Heart right ventricle (tissue), 16 donors: Measurements from ENCODE around the gene AKR1C1. TPM values are rescaled to one million over a fixed set of nuclear protein-coding genes. Genes with fewer than 3 reads are reported as not detected.
A peak's percentile ranks its signal among the peaks of the same experiment; 100 is the strongest.
"Not testable (repeated sequence)": the region's sequence is repeated elsewhere in the genome, so short reads cannot be mapped to it uniquely, and the experiment has no call there.

Experiments
- ATAC-seq, 8 donors: fragments of 200-7000 bp; cut with Tn5 transposase; one replicate each; pipeline ENCODE4 v1.9.1; 2020; ENCODE audit warnings: mild to moderate bottlenecking in 8 of 8, moderate library complexity in 8 of 8, moderate number of reproducible peaks in 1 of 8
- DNase-seq, 2 donors: peaks; one replicate each; pipeline ENCODE4 v3.0.0-alpha.2; 2020
- H3K27ac ChIP-seq, 10 donors: fragments of 200-600 bp; sonication (generic) in 2 of 10; one replicate each; pipeline versions ENCODE4 v1.5.0 to v1.8.0; 2020 to 2022; ENCODE audit warnings: mild to moderate bottlenecking in 3 of 10
- H3K27me3 ChIP-seq, 7 donors: fragments of 200-600 bp; one replicate each; pipeline ENCODE4 v1.8.0; 2021 to 2022; ENCODE audit warnings: mild to moderate bottlenecking in 2 of 7
- H3K36me3 ChIP-seq, 9 donors: fragments of 200-600 bp; sonication (generic) in 1 of 9; one replicate each; pipeline versions ENCODE4 v1.5.0 to v1.8.0; 2020 to 2022; ENCODE audit warnings: mild to moderate bottlenecking in 2 of 9
- H3K4me1 ChIP-seq, 9 donors: fragments of 200-600 bp; sonication (generic) in 1 of 9; one replicate each; pipeline versions ENCODE4 v1.5.0 to v1.8.0; 2020 to 2022; ENCODE audit warnings: mild to moderate bottlenecking in 4 of 9
- H3K4me3 ChIP-seq, 10 donors: fragments of 200-600 bp; sonication (generic) in 2 of 10; one replicate each; pipeline versions ENCODE4 v1.5.0 to v1.8.0; 2020 to 2022; ENCODE audit warnings: mild to moderate bottlenecking in 7 of 10, moderate library complexity in 2 of 10
- H3K9me3 ChIP-seq, 11 donors: fragments of 200-600 bp in 10 of 11; sonication (generic) in 2 of 11; one replicate each; pipeline versions ENCODE4 v1.5.0 to v1.8.0; 2013 to 2022; ENCODE audit warnings: mild to moderate bottlenecking in 2 of 11, control low read depth in 1 of 11, moderate library complexity in 1 of 11
- CTCF ChIP-seq, 9 donors: fragments of 200-600 bp; sonication (generic) in 2 of 9; IDR thresholded peaks; one replicate each; pipeline versions ENCODE4 v1.5.0 to v1.8.0; 2021 to 2022; ENCODE audit warnings: antibody characterized with exemption in 9 of 9, mild to moderate bottlenecking in 5 of 9, moderate library complexity in 1 of 9
- WGBS, 2 donors: extraction: QIAGEN DNeasy Blood & Tissue Kit; methylation state at CpG; one replicate each; pipeline ENCODE4 v1.1.7; 2013; ENCODE audit warnings: inconsistent platforms in 1 of 2; 5-methylcytosine and 5-hydroxymethylcytosine counted together
- intact Hi-C, 10 donors: fragments of 100-400 bp; cut with DNase I; formaldehyde crosslinking; loops; one replicate each; pipeline versions ENCODE4 v1.11.1 to v1.14.2; 2022
- polyA plus RNA-seq, 2 donors: library from polyadenylated mRNA; stranded (reverse); fragments of 200-250 nt; gene quantifications; one replicate each; pipeline ENCODE4 v1.2.3, GENCODE V29; 2013
- total RNA-seq, 10 donors: library from RNA; stranded (reverse); fragmentation: NEBNext Ultra II Directional in 3 of 10; extraction: Animal tissue kit (Norgen Biotek cat#: 25700) in 3 of 10; gene quantifications; one replicate each; pipeline versions ENCODE4 v1.2.1 to v1.2.4, GENCODE V29; 2021 to 2023
- donor health status: Arrhythmogenic right ventricular cardiomyopathy.
- donor health status: ischemic (EF 13 %, LVEDD 7.1; RV severe dilation, severe dysfunction).
- donor health status: healthy with polysubstance abuse.
- donor health status: DM: no; HTN: yes; CAD: no.
- donor health status: DM: no; HTN: no; CAD: no.
- donor health status: ischemic (EF 25% LVEDD 6.9; RV normal size, moderate dysfunction).
- donor health status: ischemic (EF 25% LVEDD 5.7; RV mildly dilated, moderate dysfunction).
- donor health status: healthy.
- donor health status: DM: yes; HTN: yes; CAD: no.
- donor health status: Ischemic cardiomyopathy.
- donor health status: ischemic (EF 35%, LVEDD 5.7; RV mildly dilated, moderate dysfunction).
- donor health status: nonischemic (EF 11% LVEDD 7.7; RV severe dilation, severe dysfunction).
- donor health status: DM: yes; HTN: yes; CAD: no.
- donor health status: PGD.
- donor health status: ischemic (EF 29% LVEDD 5.4; RV normal size, mild dysfunction).
- donor health status: nonischemic (EF 23%, LVEDD 6.1; RV moderate dilation, normal function).

AKR1C1 gene
- total and polyA plus RNA-seq, 12 donors, result 6.6 to 131 (median 15.5) TPM

DNA sequence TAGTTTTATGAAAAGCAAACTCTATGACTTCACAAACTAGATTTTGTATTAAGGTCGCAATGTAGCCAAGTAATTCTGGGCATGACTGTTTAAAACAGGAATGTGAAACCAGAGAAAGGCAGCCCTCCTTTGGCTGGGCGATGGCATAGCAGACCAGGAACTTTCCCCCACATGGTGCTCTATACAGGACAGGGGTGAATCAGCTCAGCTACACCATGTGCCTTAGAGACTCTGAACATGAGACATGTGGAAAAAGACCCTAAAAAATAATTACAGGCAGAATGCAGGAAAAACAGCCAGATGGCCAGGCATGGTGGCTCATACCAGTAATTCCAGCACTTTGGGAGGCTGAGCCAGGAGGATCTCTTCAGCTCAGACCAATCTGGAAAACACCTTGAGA is 20.3 kb upstream of the AKR1C1 start:
- not testable (repeated sequence) for H3K4me3 ChIP-seq, H3K9me3 ChIP-seq, H3K36me3 ChIP-seq, DNase-seq, H3K27me3 ChIP-seq
- H3K27ac ChIP-seq, result peak overlapping the region in 8 of 10 donors; percentile 9 to 78 (median 59)
- peak in 4 of 9 donors; percentile 6 to 34 (median 15) for TF ChIP-seq CTCF (IDR thresholded peaks at IDR 0.05)
- peaks cover 0 to 49% (median 21%) of the 10 kb centered on the region in 9 donors for H3K4me1 ChIP-seq
- intact Hi-C loops, result loop anchor here in 1 of 10 donors (5.0 kb wide), 1 partner anchor 91 kb away; no protein-coding TSS in a partner anchor
- 60 to 80% methylated on average over 2 of the region's 2 CpGs for WGBS, 2 donors
- peak; percentile 56 to 83 (median 75) for ATAC-seq

- H3K27me3 ChIP-seq, H3K4me3 ChIP-seq, H3K9me3 ChIP-seq, ATAC-seq, H3K36me3 ChIP-seq, DNase-seq: not testable (repeated sequence)
- intact Hi-C loops, result loop anchor here in 1 of 10 donors (5.0 kb wide), 1 partner anchor 91 kb away; no protein-coding TSS in a partner anchor
- Histone ChIP-seq H3K4me1 (peaks cover 0 to 54% (median 24%) of the 10 kb centered on the region in 9 donors), H3K27ac (peak overlapping the region in 6 of 10 donors; percentile 20 to 63 (median 49))
These were observed 19.8 kb upstream of the AKR1C1 start for GRCh38 chr10:4943416-4943815.

DNA sequence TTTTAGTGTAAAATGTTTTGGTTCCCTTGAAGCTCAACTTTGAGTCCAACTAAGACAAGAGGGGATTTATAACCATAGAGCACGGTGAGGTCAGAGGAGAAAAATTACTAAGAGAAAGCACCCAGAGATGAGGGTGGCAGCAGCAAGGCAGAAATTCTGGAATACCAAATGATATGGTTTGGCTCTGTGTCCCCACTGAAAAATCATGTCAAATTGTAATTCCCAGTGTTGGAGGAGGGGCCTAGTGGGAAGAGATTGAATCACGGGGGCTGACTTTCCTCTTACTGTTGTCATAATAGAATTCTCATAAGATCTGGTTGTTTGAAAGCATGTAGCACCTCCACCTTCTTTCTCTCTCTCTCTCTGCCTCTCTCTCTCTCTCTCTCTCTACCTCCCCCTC is 19.4 kb upstream of the AKR1C1 start:
- no peaks in the 10 kb centered on the region for H3K36me3 ChIP-seq
- H3K27ac ChIP-seq, result peak overlapping the region in 5 of 10 donors; percentile 19 to 63 (median 23)
- 71 to 79% methylated on average over 2 of the region's 2 CpGs for WGBS, 2 donors
- peaks cover 0 to 58% (median 24%) of the 10 kb centered on the region in 9 donors for H3K4me1 ChIP-seq
- TF ChIP-seq CTCF (IDR thresholded peaks at IDR 0.05), result no peak
- no peaks in the 10 kb centered on the region for H3K27me3 ChIP-seq
- no peak overlapping the region for H3K4me3 ChIP-seq
- intact Hi-C loops, result loop anchor here in 1 of 10 donors (5.0 kb wide), 1 partner anchor 92 kb away; no protein-coding TSS in a partner anchor
- H3K9me3 ChIP-seq, result no peaks in the 10 kb centered on the region
- DNase-seq, result no peak
- no peak for ATAC-seq

- ATAC-seq, result no peak
- Histone ChIP-seq H3K36me3 (no peaks in the 10 kb centered on the region), H3K27me3 (no peaks in the 10 kb centered on the region), H3K9me3 (no peaks in the 10 kb centered on the region), H3K27ac (no peak overlapping the region), H3K4me3 (no peak overlapping the region), H3K4me1 (peaks cover 0 to 59% (median 24%) of the 10 kb centered on the region in 9 donors)
- intact Hi-C loops, result loop anchor here in 1 of 10 donors (5.0 kb wide), 1 partner anchor 93 kb away; no protein-coding TSS in a partner anchor
- 97 to 100% methylated on average over 1 of the region's 1 CpG for WGBS, 2 donors
- no peak for TF ChIP-seq CTCF (IDR thresholded peaks at IDR 0.05)
- DNase-seq, result no peak
These were observed 18.4 kb upstream of the AKR1C1 start for GRCh38 chr10:4944841-4945240.
